ENCODE data around the gene OR2F2.

OR2F2 gene, protein sequence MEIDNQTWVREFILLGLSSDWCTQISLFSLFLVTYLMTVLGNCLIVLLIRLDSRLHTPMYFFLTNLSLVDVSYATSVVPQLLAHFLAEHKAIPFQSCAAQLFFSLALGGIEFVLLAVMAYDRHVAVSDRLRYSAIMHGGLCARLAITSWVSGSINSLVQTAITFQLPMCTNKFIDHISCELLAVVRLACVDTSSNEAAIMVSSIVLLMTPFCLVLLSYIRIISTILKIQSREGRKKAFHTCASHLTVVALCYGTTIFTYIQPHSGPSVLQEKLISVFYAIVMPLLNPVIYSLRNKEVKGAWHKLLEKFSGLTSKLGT

DNA sequence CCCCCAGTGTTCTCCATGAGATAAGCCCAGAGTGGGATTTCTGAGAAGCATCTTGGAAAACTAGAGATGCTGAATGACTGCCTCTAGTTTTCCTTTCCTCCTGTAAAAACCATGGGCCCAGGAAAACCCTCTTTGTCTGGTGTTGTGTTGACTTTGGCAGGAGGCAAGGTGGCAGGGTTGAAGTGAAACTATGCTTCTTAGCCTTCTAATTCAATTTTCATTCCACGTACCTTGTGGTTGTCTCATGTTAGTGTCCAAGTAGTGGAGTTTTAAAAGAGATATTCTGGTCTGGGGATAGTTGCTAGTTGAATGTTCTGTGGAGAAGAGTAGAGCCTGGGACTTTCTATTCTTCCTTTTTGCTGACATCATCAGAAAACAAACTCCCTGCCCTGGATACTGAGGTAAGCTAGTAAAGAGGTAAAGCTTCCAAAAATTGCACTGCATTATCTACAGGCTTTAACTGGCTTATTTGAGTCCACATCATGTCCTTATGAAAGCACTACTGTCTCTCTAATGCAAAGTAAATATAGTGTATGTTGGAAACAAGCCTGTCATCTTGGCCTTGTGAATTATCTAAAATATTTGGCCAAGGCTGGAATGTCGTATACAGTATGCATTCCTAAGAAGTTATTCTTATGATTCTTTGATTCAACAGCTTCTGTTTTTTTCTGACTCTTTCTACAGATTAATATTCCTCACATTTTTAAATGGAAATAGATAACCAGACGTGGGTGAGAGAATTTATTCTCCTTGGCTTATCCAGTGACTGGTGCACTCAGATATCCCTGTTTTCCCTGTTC is at the start of gene OR2F2:
OR2F2 (plus strand) TSS at position 708 of the 800 bp plus-strand sequence; CDS start at position 708, 0 bp downstream.
- no peak for DNase-seq

DNA sequence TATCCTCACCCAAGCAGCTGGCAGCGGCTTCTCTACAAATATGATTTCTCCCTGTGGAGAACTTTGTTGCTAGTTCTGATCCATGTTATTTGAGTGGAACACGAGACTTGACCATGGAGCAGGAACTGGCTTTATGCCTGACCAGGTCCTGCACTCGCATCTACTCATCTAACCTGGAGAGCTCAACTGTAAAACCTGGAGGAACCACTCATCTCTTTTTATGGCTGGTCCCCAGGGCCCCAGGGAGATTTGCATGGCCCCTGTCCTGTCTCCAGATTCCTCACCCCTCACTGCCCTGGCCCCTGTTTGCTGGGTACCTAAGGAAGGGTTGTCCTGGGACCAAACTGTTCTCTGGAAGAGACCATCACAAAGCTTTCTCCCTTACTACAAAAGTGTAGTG is 49.1 kb upstream of the OR2F2 start:
- no peak for DNase-seq

GRCh38 chr7:143886826-143887477 is 48.1 kb upstream of the OR2F2 start:
- no peak for DNase-seq

DNA sequence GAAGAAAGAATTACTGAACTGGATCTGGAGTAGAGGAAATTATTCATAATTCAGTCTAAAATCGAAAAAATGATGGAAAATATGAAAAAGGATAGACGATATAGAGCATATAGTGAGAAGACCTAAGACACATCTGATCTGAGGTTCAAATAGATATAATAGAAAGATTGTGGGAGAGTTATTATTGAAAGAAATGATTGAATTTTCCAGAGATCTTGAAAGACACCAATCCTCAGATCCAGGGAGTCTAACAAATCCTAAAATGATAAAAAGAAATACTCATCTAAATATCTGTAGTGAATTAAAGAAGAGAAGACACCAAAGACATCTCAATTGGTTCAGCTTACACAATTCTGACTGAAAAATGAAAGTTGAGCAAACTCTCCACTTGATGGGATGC is 46.0 kb upstream of the OR2F2 start:
- no peak for DNase-seq

GRCh38 chr7:143890558-143890957 is 44.5 kb upstream of the OR2F2 start:
- DNase-seq = no peak

DNA sequence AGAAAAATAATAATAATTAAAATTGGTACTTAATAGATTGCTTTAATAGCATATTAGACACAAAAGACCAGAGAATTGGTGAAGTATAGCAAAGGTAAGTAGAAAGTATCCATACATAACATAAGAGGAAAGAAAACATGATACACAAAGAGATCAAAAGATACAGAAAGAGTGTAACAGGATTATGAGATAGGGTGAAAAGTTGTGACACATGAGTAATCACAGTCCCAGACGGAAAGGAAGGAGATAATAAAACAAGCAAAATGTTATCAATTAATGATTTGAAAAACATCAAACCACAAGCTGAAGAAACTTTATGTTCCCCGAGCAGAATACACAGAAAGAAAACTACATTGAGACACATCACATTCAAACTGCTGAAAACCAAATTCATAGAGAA is 43.6 kb upstream of the OR2F2 start:
- DNase-seq = no peak

DNA sequence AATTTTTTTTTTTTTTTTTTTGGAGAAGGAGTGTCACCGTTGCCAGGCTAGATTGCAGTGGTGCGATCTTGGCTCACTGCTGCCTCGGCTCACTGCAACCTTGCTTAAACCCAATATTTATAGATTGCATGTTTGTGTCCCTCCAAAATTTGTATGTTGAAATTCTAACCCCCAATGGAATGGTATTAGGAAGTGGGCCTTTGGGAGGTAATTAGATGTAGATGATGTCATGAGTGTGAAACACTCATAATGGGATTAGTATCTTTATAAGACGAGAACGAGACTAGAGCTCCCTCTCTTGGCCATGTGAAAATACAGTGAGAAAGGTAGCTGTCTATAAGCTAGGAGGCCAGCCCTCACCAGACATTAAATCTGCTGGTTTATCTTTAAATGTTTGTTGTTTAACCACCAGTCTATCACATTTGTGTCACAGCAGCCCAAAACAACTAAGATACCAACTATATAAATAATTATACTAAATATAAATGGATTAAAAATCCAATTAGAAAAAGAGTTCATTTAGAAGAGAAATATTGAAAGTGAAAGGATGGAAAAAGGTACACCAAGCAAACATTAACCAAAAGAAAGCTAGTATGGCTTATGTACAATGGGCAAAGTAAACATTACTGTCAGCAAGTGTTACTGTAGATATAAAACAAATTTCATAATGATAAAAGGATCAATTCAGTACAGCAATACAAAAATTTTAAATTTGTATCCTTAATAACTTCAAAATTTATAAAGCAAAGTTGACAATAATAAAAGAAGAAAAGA is 42.3 kb upstream of the OR2F2 start:
- DNase-seq = no peak

GRCh38 chr7:143896667-143897066 is 38.4 kb upstream of the OR2F2 start:
- no peak for DNase-seq

- no peak for DNase-seq
Measured at GRCh38 chr7:143898810-143899209, 36.2 kb upstream of the OR2F2 start.

GRCh38 chr7:143900230-143900766 is 34.7 kb upstream of the OR2F2 start:
- DNase-seq = no peak

GRCh38 chr7:143901332-143901667 is 33.7 kb upstream of the OR2F2 start:
- no peak for DNase-seq

- peak; percentile 91 for DNase-seq
Measured at GRCh38 chr7:143901668-143902331, 33.2 kb upstream of the OR2F2 start, which contains the start of gene TCAF1. TSS of gene TCAF1 (minus strand) at chr7:143902176. CDS start at chr7:143876608, 25,568 bp downstream.

DNA sequence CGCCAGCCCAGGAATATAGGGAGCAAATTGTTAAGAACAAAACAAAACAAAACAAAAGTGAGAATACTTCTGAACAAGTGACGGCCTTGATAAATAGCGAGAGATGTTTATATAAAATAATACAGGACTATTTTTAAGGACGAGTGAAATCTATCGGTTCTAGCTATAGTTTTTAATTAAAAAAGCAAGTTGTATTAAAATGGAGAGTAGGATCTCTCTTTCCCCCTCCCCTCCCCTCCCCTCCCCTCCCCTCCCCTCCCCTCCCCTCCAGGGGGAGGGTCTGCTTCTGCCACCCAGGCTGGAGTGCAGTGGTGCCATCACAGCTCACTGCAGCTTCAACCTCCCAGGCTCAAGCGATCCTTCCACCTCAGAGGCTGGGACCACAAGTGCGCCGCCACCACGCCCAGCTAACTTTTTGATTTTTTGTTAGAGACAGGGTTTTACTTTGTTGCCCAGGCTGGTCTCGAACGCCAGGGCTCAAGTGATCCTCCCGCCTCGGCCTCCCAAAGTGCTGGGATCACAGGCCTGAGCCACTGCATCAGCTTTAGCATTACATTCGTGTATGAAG is 32.6 kb upstream of the OR2F2 start:
- DNase-seq = no peak

DNA sequence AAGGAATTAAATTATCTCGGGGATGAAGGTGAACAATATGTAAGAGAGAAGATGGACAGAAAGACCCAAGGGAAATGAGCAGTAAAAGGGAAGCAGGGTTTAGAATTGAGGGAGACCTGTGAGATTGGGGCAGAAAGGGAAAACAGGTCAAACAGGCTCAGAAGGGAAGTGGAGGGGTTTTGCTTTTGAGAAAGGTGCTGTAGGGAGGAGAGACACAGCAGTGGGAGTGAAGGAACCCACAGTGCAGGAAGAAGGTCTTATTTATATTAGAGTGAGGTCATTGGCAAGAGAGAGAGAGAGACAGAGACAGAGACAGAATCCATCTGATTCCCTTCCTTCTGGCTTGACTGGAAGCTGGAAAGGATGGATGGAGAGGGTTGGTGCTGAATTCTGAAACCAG is 29.5 kb upstream of the OR2F2 start:
- DNase-seq = no peak

GRCh38 chr7:143906151-143906550 is 28.9 kb upstream of the OR2F2 start:
- no peak for DNase-seq

DNA sequence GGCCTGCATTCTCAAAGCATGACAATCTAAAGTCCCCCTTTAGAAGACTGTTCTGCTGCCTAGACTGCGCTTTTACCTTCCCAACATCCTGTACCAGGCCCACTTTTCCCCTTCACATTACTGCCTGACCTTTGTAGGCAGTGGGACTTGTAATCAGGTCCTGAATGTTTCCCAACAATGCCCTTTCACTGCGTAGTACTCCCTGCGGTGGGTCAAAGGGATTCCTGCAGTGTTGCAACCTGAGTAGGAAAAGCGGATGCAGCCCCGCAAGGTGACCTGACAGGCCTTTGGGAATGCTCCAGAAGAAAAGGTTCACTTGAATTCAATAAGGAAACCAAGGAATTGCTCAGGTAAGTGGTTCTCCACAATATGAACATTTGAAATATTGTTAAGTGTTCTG is 28.1 kb upstream of the OR2F2 start:
- DNase-seq = no peak

- DNase-seq = no peak
Measured at GRCh38 chr7:143908120-143908519, 26.9 kb upstream of the OR2F2 start.

- DNase-seq = no peak
Measured at GRCh38 chr7:143909863-143910262, 25.2 kb upstream of the OR2F2 start.

GRCh38 chr7:143910473-143911248 is 24.4 kb upstream of the OR2F2 start:
- no peak for DNase-seq

- no peak for DNase-seq
Measured at GRCh38 chr7:143913945-143914615, 21.0 kb upstream of the OR2F2 start.
